GM23338 (cell line): ENCODE results near the gene PIGZ. TPM values are rescaled to one million over a fixed set of nuclear protein-coding genes. Genes with fewer than 3 reads are reported as not detected.

Experiments
- ATAC-seq: fragments of 200-7000 bp; cut with Tn5 transposase; 3 replicates; pipeline ENCODE4 v1.9.1; 2020
- DNase-seq: peaks from one replicate; pipeline ENCODE4 v3.0.0-alpha.2; 2015; ENCODE audit warnings: low spot score
- H2AFZ ChIP-seq: fragments of 200-600 bp; sonication (generic); 2 replicates; pipeline ENCODE4 v1.8.0; 2016; ENCODE audit warnings: antibody characterized with exemption, mild to moderate bottlenecking, moderate library complexity
- H3F3A ChIP-seq: fragments of 200-600 bp; sonication (generic); replicated peaks from 2 replicates; pipeline ENCODE4 v1.8.0; 2017; ENCODE audit warnings: antibody characterized with exemption, mixed run types, low read depth
- H3K27ac ChIP-seq: fragments of 200-600 bp; sonication (generic); 2 replicates; pipeline ENCODE4 v1.6.1; 2016; ENCODE audit warnings: low read depth
- H3K27me3 ChIP-seq: fragments of 200-600 bp; sonication (generic); 2 replicates; pipeline ENCODE4 v1.8.0; 2016; ENCODE audit warnings: mild to moderate bottlenecking, mixed run types, moderate library complexity; ENCODE audit not compliant: insufficient read depth
- H3K36me3 ChIP-seq: fragments of 200-600 bp; sonication (generic); 2 replicates; pipeline ENCODE4 v1.8.0; 2016; ENCODE audit warnings: mild to moderate bottlenecking; ENCODE audit not compliant: insufficient read depth
- H3K4me1 ChIP-seq: fragments of 200-600 bp; sonication (generic); 2 replicates; pipeline ENCODE4 v1.8.0; 2016; ENCODE audit warnings: mild to moderate bottlenecking, moderate library complexity; ENCODE audit not compliant: insufficient read depth
- H3K4me2 ChIP-seq: fragments of 200-600 bp; sonication (generic); 2 replicates; pipeline ENCODE4 v1.7.1; 2017; ENCODE audit warnings: mixed run types
- H3K4me3 ChIP-seq: fragments of 200-600 bp; sonication (generic); 2 replicates; pipeline ENCODE4 v1.6.1; 2016; ENCODE audit warnings: mixed run types
- H3K79me2 ChIP-seq: fragments of 200-600 bp; sonication (generic); replicated peaks from 2 replicates; pipeline ENCODE4 v1.8.0; 2017; ENCODE audit warnings: mild to moderate bottlenecking; ENCODE audit not compliant: insufficient read depth
- H3K9me2 ChIP-seq: fragments of 200-600 bp; sonication (generic); 2 replicates; pipeline ENCODE4 v1.8.0; 2017; ENCODE audit not compliant: insufficient read depth
- H4K20me1 ChIP-seq: fragments of 200-600 bp; sonication (generic); replicated peaks from 2 replicates; pipeline ENCODE4 v1.8.0; 2017; ENCODE audit warnings: mild to moderate bottlenecking; ENCODE audit not compliant: insufficient read depth
- H3K27ac Mint-ChIP-seq: 2 replicates; pipeline ENCODE4 v1.8.0; 2020; ENCODE audit warnings: inconsistent platforms, mild to moderate bottlenecking, moderate library complexity, mixed read lengths
- H3K27me3 Mint-ChIP-seq: 3 replicates; pipeline ENCODE4 v1.8.0; 2022; ENCODE audit warnings: low read depth, mild to moderate bottlenecking, moderate library complexity, mixed read lengths, inconsistent platforms; ENCODE audit not compliant: insufficient read depth, poor library complexity
- H3K36me3 Mint-ChIP-seq: 3 replicates; pipeline ENCODE4 v1.8.0; 2021; ENCODE audit warnings: low read depth, mild to moderate bottlenecking, inconsistent platforms, moderate library complexity, mixed read lengths
- H3K4me1 Mint-ChIP-seq: 3 replicates; pipeline ENCODE4 v1.8.0; 2020; ENCODE audit warnings: mild to moderate bottlenecking, inconsistent platforms, mixed read lengths
- H3K4me3 Mint-ChIP-seq: 3 replicates; pipeline ENCODE4 v1.8.0; 2021; ENCODE audit warnings: moderate library complexity, mild to moderate bottlenecking, inconsistent platforms, mixed read lengths
- H3K9me3 Mint-ChIP-seq: 3 replicates; pipeline ENCODE4 v1.8.0; 2020; ENCODE audit warnings: moderate library complexity, mild to moderate bottlenecking, inconsistent platforms, mixed read lengths
- CREB1 ChIP-seq: fragments of 250-450 bp; sonication (Bioruptor Pico); IDR thresholded peaks from 2 replicates; pipeline ENCODE4 v1.5.0; 2020; ENCODE audit warnings: low read depth, mild to moderate bottlenecking, moderate library complexity
- EZH2 ChIP-seq: fragments of 200-600 bp; sonication (generic); IDR thresholded peaks from one replicate; pipeline ENCODE4 v1.8.0; 2017; ENCODE audit warnings: antibody characterized with exemption, mild to moderate bottlenecking, low read depth; ENCODE audit not compliant: unreplicated experiment
- NANOG ChIP-seq: IDR thresholded peaks from 2 replicates; pipeline ENCODE4 v1.6.1; 2016; ENCODE audit warnings: antibody characterized with exemption, borderline replicate concordance
- STAT1 ChIP-seq: IDR thresholded peaks from one replicate; pipeline ENCODE4 v1.6.1; 2016; ENCODE audit warnings: antibody characterized with exemption; ENCODE audit not compliant: unreplicated experiment
- ZNF114 ChIP-seq: fragments of 250-450 bp; sonication (Bioruptor Pico); IDR thresholded peaks from 2 replicates; pipeline ENCODE4 v1.5.0; 2020; ENCODE audit warnings: mild to moderate bottlenecking, moderate library complexity
- polyA plus RNA-seq: library from polyadenylated mRNA; unstranded; fragments of >200 nt; fragmentation: Nextera tagmentation; extraction: Ambion mirVana; gene quantifications from 2 replicates; pipeline ENCODE4 v1.2.1, GENCODE V29; 2016
- total RNA-seq: library from RNA; depleted of rRNA; stranded (reverse); fragments of >200 nt; shearing (Covaris generic); gene quantifications from 2 replicates; pipeline ENCODE4 v1.2.3, GENCODE V29; 2014
- TF ChIP-seq, protein P1 (sequence below), 2 experiments: fragments of 200-600 bp in 1 of 2; sonication (generic) in 1 of 2; conservative IDR thresholded peaks; 2 replicates each; pipeline versions ENCODE4 v1.5.1 to v1.6.1; 2016 to 2017; ENCODE audit warnings: antibody characterized with exemption in 2 of 2, low read depth in 2 of 2, mild to moderate bottlenecking in 2 of 2, moderate library complexity in 1 of 2
- TF ChIP-seq, protein P2 (sequence below): IDR thresholded peaks from 2 replicates; pipeline ENCODE4 v1.6.1; 2016; ENCODE audit warnings: antibody characterized with exemption

The PIGZ gene
- total and polyA plus RNA-seq, 2 experiments from 2014 or later = 0.16 TPM; not detected in 1

DNA sequence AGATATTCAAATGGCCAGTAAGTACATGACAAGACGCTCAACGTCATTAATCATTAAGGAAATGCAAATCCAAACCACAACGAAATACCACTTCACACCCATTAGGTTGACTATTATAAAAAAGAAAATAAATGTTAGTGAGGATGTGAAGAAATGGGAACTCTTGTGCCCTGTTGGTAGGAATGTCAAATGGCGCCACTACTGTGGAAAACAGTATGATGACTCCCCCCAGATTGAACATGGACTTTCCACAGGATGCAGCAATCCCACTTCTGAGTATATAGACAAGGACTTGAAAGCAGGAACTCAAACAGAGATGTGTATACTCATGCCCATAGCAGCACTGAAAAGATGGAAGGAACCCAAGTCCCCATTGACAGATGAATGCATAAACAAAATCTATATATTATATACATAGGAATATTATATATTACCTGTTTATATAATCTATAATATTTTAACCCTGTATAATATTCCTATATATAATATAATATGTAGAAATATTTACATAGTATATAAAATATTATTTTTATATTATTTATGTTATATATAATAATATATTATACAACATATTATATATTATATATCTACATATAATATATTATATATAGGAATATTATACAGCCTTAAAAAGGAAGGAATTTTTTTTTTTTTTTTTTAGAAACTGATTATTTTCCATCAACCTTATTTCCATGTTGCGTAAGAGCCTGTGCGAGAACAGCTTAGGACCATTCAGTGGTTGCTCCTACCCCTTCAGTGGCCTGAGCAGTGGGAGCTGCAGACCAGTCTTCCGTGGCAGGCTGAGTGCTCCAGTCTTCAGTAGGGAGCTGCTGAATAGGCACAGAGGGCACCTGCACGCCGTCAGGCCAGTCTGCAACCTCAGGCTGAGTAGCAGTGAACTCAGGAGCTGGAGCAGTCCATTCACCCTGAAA, 17.6 kb upstream of the PIGZ start:
- H3K27me3 ChIP-seq = no peaks in the 10 kb centered on the region
- H3K27me3 Mint-ChIP-seq = peaks cover 5% of the 10 kb centered on the region
- H3K9me3 Mint-ChIP-seq = peaks cover 13% of the 10 kb centered on the region
- H3K4me3 Mint-ChIP-seq = no peak overlapping the region
- ATAC-seq (no peak), DNase-seq (no peak)
- TF ChIP-seq, protein P1, sequence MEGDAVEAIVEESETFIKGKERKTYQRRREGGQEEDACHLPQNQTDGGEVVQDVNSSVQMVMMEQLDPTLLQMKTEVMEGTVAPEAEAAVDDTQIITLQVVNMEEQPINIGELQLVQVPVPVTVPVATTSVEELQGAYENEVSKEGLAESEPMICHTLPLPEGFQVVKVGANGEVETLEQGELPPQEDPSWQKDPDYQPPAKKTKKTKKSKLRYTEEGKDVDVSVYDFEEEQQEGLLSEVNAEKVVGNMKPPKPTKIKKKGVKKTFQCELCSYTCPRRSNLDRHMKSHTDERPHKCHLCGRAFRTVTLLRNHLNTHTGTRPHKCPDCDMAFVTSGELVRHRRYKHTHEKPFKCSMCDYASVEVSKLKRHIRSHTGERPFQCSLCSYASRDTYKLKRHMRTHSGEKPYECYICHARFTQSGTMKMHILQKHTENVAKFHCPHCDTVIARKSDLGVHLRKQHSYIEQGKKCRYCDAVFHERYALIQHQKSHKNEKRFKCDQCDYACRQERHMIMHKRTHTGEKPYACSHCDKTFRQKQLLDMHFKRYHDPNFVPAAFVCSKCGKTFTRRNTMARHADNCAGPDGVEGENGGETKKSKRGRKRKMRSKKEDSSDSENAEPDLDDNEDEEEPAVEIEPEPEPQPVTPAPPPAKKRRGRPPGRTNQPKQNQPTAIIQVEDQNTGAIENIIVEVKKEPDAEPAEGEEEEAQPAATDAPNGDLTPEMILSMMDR (conservative IDR thresholded peaks at IDR 0.05; ENCODE audit: low read depth in 2 of 2) = peak; percentile 8 to 44; a peak in 3 of 4 replicates
- TF ChIP-seq EZH2 = no peak
- H3K36me3 ChIP-seq = no peaks in the 10 kb centered on the region
- H3F3A ChIP-seq = no peaks in the 10 kb centered on the region
- no peaks in the 10 kb centered on the region for H3K4me1 Mint-ChIP-seq
- no peaks in the 10 kb centered on the region for H3K4me1 ChIP-seq
- no peaks in the 10 kb centered on the region for H3K9me2 ChIP-seq
- H3K79me2 ChIP-seq = no peaks in the 10 kb centered on the region
- H2AFZ ChIP-seq = no peak overlapping the region
- H3K4me2 ChIP-seq = no peak overlapping the region
- peaks cover 5% of the 10 kb centered on the region; the same call in 2 of the 3 replicates for H3K36me3 Mint-ChIP-seq
- no peak overlapping the region for H3K27ac Mint-ChIP-seq
- H3K27ac ChIP-seq = no peak overlapping the region
- no peaks in the 10 kb centered on the region for H4K20me1 ChIP-seq
- no peak overlapping the region for H3K4me3 ChIP-seq

DNA sequence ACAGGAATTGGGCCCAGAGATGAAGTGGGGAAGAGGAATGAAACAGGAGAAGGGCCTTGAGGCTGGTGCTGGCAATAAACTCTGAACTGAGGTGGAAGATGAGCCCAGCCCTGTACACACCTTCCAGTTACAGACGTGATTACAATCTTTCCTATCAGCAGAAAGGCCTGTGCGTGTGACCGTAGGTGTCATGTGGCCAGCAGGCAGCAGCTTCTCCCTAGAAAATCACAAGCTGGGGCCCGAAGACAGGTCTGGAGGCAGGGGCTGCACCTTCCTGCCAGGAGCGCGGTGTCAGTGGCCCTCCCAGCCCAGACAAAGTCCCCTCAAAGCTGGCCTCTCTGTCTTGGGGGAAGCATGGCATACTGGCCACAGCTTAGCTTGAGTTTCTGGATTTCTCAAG, 16.7 kb upstream of the PIGZ start:
- H4K20me1 ChIP-seq = no peaks in the 10 kb centered on the region
- H3K4me3 Mint-ChIP-seq = no peak overlapping the region
- no peak overlapping the region for H3K4me3 ChIP-seq
- H3K36me3 Mint-ChIP-seq = peaks cover 5% of the 10 kb centered on the region; the same call in 2 of the 3 replicates
- H3K4me1 ChIP-seq = no peaks in the 10 kb centered on the region
- no peaks in the 10 kb centered on the region for H3K27me3 ChIP-seq
- no peak for DNase-seq
- no peak for ATAC-seq
- no peak overlapping the region for H3K27ac Mint-ChIP-seq
- H3K27ac ChIP-seq = no peak overlapping the region
- TF ChIP-seq NANOG = no peak
- peaks cover 5% of the 10 kb centered on the region for H3K27me3 Mint-ChIP-seq
- no peaks in the 10 kb centered on the region for H3K79me2 ChIP-seq
- H3F3A ChIP-seq = no peaks in the 10 kb centered on the region
- no peaks in the 10 kb centered on the region for H3K4me1 Mint-ChIP-seq
- no peak overlapping the region for H2AFZ ChIP-seq
- peaks cover 13% of the 10 kb centered on the region for H3K9me3 Mint-ChIP-seq
- no peaks in the 10 kb centered on the region for H3K36me3 ChIP-seq
- H3K4me2 ChIP-seq = no peak overlapping the region
- no peaks in the 10 kb centered on the region for H3K9me2 ChIP-seq

DNA sequence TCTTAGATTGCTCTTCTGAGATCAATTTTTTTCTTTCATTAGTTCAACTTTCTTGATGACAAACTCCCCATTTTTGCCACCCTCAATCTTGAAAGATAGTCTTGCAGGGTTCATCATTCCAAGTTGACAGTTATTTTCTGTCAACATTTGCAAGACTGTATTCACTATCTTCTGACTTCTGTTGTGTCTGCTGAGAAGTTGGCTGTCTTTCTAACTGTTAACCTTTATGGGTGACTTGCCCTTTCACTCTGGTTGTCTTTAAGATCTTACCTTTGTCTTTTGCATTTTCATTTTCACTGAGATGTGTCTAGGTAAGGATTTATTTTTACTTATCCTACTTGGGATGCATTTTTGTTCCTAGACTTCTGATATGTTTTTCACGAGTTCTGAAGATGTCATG, 14.6 kb upstream of the PIGZ start:
- Mint-ChIP-seq H3K4me3 (no peak overlapping the region), H3K9me3 (peaks cover 13% of the 10 kb centered on the region), H3K27ac (no peak overlapping the region), H3K27me3 (peaks cover 9% of the 10 kb centered on the region), H3K36me3 (peaks cover 5% of the 10 kb centered on the region; the same call in 2 of the 3 replicates), H3K4me1 (peaks cover 3% of the 10 kb centered on the region; the same call in 1 of the 3 replicates)
- DNase-seq (no peak), ATAC-seq (no peak)
- H3K79me2 ChIP-seq = no peaks in the 10 kb centered on the region
- no peak overlapping the region for H3K4me3 ChIP-seq
- H3K4me1 ChIP-seq = no peaks in the 10 kb centered on the region
- no peaks in the 10 kb centered on the region for H3K9me2 ChIP-seq
- H2AFZ ChIP-seq = no peak overlapping the region
- no peaks in the 10 kb centered on the region for H4K20me1 ChIP-seq
- H3K4me2 ChIP-seq = no peak overlapping the region
- H3K27me3 ChIP-seq = no peaks in the 10 kb centered on the region
- H3F3A ChIP-seq = no peaks in the 10 kb centered on the region
- H3K27ac ChIP-seq = no peak overlapping the region
- H3K36me3 ChIP-seq = no peaks in the 10 kb centered on the region
- TF ChIP-seq, protein P2, sequence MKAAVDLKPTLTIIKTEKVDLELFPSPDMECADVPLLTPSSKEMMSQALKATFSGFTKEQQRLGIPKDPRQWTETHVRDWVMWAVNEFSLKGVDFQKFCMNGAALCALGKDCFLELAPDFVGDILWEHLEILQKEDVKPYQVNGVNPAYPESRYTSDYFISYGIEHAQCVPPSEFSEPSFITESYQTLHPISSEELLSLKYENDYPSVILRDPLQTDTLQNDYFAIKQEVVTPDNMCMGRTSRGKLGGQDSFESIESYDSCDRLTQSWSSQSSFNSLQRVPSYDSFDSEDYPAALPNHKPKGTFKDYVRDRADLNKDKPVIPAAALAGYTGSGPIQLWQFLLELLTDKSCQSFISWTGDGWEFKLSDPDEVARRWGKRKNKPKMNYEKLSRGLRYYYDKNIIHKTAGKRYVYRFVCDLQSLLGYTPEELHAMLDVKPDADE = no peak
- TF ChIP-seq STAT1 = no peak
- TF ChIP-seq, protein P1 (conservative IDR thresholded peaks at IDR 0.05; ENCODE audit: low read depth in 2 of 2) = no peak
- no peak for TF ChIP-seq CREB1 (CRISPR knock-in tag)
- no peak for TF ChIP-seq ZNF114 (CRISPR knock-in tag)
